ENCODE measurements around the gene NLRP5.
"Not testable (repeated sequence)": the region's sequence is repeated elsewhere in the genome, so short reads cannot be mapped to it uniquely, and the experiment has no call there.

Gene NLRP5

DNA sequence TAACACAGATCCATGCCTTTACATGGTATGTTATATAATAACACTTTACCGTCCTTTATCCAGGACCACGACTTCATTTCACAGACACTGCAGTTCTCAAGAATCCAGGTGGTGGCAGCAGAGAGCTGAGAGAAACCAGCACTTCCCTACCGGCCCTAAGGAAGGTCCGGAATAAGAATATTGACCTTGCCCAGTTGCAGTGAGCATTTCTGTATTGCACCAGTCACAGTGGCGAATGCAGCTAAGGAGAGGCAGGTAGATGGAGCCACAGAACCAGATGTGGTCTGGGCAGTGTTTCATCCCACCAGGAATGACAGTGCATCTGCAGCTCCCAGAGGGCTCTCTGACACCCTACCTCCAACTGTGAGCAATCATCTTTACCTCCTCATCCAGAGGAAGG, 89.9 kb downstream of the NLRP5 start:
- DNase-seq (ENCODE audit: low read depth), result peak; percentile 35

DNA sequence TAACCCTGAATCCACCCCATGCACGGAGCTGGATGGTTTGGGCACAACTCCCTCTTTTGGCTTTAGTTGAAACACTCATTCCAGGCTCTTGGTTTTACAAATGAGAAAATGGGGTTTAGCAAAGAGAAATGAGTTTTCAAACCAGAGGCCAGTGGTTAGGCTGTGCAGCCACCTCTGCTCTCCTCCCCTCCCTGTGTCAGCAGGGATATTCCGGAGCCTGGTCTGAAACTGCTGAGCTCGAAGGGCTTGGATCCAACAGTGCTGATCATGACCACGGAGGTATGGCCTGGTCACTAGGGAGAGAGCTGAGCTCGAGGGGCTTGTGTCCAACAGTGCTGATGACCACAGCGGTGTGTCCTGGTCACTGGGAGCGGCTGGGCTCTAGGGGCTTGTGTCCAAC, 93.0 kb downstream of the NLRP5 start:
- DNase-seq (ENCODE audit: low read depth), result no peak

DNA sequence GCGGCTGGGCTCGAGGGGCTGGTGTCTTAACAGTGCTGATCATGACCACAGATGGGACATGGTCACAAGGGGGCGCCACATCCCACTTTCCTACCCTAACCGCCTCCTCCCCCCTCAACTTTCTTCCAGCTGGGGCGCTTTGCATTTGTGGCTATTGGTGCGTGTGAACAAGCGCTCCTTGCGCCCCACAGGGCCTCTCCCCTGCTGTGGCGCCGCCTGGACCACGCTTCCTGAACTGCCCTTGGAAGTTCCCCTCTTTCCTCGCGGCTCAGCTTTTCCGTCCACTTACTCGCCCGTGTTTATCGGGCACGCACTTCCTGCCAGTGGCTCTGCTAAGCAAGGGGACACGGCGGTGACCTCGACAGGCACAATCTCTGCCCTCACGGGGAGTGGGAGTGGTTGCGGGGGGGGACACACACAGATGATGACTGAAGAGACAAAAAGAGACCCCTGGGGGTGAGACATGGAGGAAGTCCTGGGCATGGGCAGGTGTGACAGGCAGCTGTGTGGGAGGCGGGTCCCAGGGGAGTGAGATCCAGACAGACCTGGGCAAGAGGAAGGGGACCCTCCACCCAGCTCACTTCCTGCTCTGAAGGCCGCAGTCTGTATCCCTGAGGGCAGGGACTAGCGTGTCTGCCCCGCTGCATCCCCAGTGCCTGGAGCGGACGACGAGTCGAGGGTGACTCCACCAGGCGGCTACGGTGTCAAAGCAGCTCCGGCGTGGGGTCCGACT, 94.3 kb downstream of the NLRP5 start:
- peak; percentile 75 for DNase-seq (ENCODE audit: low read depth)

DNA sequence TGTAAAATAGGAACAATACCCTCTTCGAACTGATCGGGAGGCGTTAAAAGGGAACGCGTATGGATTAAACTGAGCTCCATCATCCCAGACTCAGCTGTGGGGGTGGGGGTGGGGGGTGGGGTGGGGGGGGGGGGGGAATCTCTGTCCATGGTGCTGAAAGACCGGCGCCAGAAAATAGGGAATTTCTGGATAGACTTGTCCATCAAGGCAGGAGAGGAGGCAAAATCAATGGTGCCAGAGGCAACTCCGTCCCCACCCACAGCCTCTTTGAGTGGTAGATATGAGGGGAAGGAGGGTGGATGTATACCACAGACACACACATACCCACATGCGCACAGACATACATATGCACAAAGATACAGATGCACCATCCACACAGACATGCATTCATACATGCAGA, 97.1 kb downstream of the NLRP5 start:
- DNase-seq (ENCODE audit: low read depth), result no peak

DNA sequence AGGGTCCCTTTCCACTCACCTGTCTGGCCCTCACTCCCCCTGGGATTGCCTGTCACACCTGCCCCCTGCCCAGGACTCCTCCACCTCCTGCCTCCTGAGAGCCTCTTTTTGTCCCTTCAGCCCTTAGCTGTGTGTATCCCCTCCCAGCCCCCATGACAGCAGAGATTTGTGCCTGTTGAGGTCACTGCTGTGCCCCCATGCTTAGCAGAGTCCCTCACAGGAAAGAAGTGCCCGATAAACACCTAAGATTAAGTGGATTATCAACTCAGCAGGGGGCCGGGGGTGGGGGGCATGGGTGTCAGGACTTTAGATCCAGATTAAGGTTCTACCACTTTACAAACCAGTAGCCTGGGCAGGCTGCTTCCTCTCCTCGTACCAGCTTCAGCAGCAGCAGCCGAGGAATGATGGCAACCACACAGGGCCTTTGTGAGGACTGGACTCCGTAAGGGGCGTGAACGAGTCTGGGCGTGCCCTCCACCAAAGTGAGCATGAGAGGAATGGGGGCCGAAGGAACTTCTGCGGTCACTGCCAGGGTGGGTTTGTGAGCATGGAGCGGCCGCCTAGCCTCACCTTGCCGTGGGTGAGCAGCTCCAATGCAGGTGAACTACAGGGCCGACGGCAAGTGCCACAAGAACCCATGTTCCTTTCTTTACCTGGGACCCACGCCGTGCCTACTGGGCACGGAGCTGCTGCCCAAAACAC, 98.4 kb downstream of the NLRP5 start:
- DNase-seq (ENCODE audit: low read depth), result no peak

DNA sequence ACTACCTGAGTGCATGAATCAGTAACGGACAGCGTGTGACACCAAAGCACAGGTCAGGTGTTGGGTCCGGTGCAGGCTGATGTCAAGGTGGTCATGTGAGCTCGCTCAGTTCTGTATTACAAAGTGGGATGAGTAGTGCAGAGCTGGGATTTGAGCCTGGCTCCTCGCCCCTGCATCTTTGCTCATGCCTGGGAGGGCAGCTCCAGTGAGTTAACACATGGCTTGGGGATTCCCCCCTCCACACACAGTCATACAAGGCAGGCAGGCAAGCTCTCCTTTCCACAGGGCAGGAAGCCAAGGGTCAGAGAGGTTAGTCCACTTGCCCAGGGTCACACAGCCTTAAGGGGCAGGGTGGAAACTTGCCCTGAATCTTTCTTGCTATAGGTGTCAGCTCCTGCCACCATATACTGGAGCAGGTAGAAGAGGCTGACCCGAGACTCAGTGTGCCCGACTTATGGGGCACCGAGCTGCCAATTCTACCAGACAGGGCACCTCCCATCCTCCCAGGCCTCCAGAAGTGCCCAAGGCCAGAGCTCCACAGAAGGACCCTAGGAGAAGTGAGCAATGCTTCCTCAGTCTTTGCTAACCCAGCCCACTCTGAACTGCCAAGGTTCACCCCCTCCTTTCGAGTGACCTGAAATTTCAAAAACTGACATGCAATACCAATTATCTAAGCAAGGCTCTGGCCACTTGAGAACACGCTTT, 99.1 kb downstream of the NLRP5 start:
- DNase-seq (ENCODE audit: low read depth), result no peak

DNA sequence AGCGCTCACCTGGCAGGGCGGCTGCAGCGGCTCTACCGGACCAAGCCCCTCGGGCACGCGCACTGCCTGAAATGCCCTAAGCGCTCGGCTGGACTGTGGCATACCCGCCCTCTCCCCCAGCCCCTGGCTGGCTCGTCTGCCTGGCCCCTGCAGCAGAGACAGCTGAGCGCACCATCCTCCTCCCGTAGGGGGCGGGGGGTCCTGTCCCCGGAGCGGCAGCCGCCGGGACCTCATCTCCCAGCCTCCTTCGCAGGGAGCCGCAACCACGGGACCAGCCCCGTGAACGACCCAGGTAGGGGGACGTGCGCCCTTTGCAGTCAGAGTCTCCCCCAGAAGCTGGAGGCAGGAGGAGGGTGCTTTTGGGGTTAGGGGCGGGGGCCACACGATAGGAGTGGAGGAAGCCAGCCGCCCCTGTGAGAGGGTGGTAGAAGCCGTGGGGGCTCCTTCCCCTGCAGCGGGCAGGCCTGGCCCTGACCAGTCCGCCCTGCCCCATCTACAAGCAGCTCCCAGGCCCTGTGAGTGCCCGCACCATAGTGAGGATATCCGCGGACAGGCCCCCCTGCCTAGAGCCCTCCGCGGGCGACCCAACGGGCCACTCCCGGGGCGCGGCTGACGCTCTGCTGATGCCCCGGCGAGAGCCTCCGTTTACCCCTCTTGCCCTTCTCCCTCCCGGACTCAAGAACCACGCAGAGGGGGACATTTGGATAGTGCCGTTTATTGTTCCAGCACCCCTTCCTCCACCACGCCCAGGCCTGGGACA, 100.3 kb downstream of the NLRP5 start:
- no peak for DNase-seq (ENCODE audit: low read depth)

DNA sequence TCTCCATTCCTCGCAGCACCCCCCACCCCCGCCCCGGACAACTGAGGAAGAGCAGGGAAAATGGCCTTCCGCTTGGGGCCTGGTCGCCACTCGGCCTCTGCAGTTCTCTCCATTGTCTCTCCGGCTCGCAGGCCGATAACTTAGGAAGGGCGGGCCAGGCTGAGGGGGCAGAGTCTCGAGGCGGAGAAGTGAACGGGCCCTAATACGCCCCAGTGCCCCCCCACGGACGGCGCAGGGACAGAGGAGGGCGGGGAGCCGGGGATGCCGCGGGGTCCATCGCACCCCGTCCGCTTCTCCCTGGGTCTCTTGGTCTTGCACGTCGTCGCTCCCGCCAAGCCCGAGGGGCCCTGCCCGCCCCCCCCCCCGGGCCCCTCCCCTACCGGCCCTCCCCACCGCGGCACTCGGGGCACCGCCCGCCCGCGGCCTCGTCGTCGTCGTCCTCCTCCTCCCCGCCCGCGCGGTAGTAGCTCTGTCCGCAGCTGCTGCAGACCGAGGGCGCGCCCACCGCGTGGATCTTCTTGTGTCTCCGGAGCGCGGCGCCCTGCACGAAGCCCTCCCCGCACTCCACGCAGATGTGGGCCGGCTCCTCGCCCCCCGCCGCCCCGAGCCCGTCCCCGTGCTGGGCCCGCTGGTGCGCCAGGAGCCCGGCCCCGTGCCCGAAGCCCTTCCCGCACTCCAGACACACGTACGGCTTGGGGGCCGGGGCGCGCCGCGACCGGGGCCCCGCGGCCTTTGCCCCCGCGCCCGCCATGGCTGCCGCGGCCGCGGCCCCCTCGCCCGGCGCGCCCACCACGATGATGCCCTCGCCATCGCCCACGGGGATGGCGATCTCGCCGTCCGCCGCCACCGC, 101.3 kb downstream of the NLRP5 start:
- no peak for DNase-seq (ENCODE audit: low read depth)

DNA sequence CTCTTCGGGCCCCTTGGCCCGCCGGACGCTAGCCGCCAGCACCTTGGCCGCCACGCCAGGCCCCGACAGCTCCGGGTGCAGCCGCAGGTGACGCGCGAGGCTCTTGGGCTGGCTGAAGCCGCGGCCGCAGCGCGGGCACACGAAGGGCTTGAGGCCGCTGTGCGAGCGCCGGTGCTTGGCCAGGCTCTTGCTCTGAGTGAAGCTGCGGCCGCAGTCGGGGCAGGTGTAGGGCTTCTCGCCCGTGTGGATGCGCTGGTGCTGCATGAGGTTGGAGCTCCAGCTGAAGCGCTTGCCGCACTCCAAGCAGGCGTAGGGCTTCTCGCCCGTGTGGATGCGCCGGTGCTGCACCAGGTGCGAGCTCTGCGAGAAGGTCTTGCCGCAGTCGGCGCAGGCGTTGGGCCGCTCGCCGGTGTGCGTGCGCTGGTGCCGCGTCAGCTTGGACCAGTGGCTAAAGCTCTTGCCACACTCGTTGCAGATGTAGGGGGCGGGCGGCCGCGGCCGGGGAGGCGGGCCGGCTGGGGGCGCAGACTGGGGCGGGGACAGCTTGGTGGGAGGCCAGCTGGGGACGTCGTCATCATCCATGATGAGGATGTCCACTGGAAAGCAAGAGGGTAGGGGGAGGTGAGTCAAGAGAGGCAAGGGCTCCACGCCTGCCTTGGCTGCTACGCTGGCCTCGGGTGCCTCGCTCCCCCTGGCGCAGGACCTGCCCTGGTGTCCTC, 102.1 kb downstream of the NLRP5 start:
- DNase-seq (ENCODE audit: low read depth), result no peak

DNA sequence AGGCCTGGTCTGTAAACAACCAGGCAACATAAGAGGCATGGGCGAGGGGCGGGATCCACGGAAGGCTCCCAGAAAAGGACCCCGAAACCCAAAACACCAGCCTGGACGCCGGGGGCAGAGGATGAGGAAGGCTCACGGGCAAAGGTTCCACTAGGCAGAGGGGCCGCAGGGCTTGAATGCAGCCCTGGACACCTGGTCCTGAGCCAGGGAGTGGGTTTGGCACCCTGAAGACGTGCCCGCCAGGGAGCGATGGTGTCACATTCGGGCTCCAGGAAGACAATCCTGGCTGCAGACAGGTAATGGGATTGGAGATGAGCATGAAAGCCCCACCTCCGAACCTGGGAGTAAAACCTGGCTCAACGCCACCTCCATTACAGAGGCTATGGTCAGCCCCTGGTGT, 102.8 kb downstream of the NLRP5 start:
- no peak for DNase-seq (ENCODE audit: low read depth)

DNA sequence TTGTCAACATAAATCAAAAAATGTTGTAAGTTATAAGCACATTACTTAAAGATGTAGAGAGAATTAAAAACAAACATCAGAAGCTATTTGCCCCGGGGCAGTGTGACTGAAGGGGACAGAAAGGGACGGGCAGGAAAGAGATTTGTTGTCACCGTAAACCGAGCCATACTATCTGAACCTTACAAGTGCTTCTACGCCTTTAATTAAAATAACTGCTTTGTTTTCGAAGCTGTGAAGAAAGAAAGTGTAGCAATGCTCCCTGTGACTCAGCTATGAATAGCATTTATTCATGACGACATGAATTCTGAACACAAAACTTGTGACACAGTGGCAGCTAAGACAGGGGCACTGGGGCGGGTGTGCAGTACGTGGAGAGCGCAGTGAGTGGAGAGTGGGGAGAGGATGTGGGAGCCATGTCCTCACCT, 104.5 kb downstream of the NLRP5 start:
- DNase-seq (ENCODE audit: low read depth), result peak; percentile 77

DNA sequence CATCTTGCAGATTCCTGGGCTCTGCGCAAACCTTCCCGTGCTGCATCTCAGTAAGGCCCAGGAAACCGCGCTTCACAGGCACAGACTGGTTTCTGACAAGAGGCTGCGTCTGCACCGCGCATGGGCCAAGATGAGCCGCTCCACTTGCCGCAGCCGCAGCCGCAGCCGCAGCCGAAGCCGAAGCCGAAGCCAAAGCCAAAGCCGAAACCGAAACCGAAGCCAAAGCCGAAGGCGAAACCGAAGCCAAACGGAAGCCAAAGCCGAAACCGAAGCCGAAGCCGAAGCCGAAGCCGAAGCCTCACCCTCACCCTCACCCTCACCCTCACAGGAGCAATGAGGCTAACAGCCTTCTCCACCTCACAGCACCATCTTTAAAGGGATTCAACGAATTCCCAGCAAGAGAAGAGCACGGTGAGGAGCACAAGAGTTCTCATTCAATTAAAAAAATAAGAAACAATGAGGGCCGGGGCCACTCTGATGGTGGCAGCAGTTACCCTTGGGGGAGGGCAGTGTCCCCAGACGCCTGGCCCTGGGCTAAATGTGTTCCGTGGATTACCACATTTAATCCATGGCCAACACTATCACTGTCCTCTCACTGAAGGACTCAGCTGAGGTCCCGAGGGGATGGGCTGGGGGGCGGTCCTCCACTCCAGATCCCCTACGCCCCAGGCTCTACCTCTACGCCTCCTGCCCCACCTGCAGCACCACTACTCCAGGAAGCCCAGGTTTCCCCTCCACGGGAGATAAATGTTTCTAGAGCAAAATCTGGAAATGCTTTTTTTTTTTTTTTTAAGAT, 105.4 kb downstream of the NLRP5 start:
- peak; percentile 38 for DNase-seq (ENCODE audit: low read depth)

DNA sequence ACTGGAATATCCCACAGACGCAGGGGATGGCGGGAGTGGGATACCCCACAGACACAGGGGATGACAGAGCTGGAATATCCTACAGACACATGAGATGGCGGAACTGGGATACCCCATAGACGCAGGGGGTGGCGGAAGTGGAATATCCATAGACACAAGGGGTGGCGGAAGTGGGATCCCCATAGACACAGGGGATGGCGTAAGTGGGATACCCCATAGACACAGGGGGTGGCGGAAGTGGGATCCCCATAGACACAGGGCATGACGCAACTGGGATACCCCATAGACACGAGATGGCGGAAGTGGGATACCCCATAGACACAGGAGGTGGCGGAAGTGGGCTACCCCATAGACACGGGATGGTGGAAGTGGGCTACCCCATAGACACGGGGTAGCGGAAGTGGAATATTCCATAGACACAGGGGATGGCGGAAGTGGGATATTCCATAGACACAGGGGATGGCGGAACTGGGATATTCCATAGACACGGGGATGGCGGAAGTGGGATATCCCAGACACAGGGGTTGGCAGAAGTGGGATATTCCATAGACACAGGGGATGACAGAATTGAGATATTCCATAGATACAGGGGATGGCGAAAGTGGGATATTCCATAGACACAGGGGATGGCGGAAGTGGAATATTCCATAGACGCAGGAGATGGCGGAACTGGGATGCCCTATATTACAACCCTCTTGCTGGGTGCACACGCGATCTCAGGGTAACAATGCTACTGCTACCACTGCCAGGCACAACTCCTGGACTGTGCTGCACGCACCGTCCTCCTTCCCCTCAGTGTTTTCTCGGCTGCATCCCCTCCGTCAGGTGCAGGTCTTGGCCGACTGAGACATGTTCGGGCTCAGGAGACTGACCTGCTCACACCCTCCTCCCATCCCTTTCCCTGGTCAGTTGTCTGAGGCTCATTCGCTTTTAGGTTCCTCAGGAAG, 106.4 kb downstream of the NLRP5 start:
- DNase-seq (ENCODE audit: low read depth), result no peak

DNA sequence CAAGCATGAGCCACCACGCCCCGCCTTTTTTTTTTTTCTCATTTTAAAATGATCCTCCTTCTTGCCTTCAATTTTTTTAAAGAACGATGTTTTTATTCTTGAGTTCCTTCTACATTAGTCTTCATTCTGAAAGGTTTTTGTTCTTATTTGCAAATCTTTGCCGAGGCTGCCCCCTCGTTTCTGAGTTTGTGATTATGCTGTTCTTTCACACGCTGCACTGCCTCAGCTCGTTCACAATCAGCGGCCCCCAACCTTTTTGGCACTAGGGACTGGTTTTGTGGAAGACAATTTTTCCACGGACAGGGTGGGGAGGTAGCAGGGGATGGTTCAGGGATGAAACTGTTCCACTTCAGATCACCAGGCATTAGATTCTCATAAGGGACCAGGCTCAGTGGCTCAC, 107.9 kb downstream of the NLRP5 start:
- DNase-seq (ENCODE audit: low read depth), result no peak

DNA sequence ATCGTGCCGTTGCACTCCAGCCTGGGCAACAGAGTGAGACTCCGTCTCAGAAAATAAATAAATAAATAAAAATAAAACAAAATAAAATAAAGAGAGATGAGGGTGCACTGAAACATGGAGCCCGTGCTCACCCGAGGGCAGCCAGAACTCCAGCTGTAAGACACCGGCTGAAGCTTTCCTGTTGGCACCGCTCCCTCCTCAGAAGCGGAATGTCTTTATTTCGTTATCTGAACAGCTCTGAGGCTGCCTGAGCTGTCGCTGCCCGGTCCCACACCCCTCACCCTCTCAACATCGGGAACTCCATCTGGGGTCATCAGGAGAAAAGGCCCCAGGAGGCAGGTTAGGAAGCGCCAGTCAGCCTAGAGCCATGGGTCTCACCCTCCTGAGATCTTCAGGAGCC, 110.1 kb downstream of the NLRP5 start:
- no peak for DNase-seq (ENCODE audit: low read depth)

DNA sequence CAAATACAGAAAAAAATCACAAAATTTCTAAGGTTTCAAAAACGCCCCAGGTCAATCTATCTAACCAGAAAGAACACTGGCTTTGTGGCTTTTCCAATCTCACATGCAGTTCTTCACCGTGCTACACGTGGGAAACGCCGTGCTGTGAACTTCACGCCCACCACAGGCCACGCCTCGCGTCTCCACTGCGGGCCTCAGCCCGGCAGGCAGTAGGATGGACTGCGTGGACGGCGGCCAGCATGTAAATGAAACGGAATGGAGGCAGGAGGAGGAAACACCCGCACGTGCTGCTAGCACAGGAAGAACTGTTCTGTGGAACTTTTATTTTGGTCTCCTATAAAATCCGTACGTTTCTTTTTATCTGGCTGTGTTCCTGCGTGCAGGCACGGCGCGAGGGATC, 110.7 kb downstream of the NLRP5 start:
- no peak for DNase-seq (ENCODE audit: low read depth)

DNA sequence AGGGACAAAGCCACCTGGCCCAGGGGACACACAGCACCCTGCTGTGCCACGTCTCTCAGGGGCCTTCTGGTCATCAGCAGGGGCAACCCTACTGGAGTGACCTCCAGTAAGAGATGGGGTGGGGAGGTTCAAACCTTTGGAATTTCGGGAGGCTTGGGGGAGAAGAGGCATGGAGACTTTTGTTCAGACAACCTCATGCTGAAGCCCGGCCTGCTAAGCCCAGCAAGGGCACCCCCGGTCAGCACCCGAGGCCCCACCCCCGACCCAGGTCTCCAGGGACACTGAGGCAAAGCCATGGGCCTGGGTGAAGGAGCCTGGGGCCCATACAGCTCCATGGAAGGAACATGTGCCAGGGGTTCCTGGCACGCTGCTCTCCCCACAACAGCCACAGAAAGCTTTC, 111.2 kb downstream of the NLRP5 start:
- no peak for DNase-seq (ENCODE audit: low read depth)

DNA sequence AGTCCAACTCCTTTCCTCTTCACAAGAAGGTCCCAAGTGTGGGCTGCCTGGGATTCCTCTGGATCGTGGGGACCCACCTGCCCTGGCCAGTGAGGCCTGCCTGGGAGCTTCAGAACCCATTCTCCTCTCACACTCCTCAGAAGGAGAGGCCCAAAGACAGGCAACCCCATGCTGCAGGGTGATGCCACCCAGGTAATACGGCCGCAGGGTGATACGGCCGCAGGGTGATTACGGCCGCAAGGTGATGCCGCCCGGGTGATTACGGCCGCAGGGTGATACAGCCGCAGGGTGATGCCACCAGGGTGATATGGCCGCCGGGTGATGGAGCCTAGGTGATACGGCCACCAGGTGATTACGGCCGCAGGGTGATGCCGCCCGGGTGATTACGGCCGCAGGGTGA, 111.7 kb downstream of the NLRP5 start:
- DNase-seq (ENCODE audit: low read depth), result not testable (repeated sequence)

All from fibroblast of gingiva (primary cell).